ENCODE measurements around the gene SPIRE1. TPM values are rescaled to one million over a fixed set of nuclear protein-coding genes. Genes with fewer than 3 reads are reported as not detected.
"Not testable (repeated sequence)": the region's sequence is repeated elsewhere in the genome, so short reads cannot be mapped to it uniquely, and the experiment has no call there.

The SPIRE1 gene
- total RNA-seq, 6 experiments from 2014 or later, result 22.2 to 33.7 (median 28.2) TPM

- Mint-ChIP-seq H3K9me3 (no peaks in the 10 kb centered on the region), H3K36me3 (ENCODE audit: low read depth) (no peaks in the 10 kb centered on the region), H3K4me3 (no peak overlapping the region), H3K27me3 (ENCODE audit: insufficient read depth) (0 out of 2 replicates have a peak, but pooled peaks cover 2% of the 10 kb centered on the region), H3K27ac (no peak overlapping the region; the same call in 1 of the 2 replicates), H3K4me1 (ENCODE audit: low read depth) (peaks cover 33% of the 10 kb centered on the region)
- no peak for TF ChIP-seq CTCF (IDR thresholded peaks at IDR 0.05)
- DNase-seq, result no peak
Observed at GRCh38 chr18:12417687-12418086, 240.2 kb downstream of the SPIRE1 start.

- no peak for TF ChIP-seq CTCF (IDR thresholded peaks at IDR 0.05)
- H3K4me1 Mint-ChIP-seq (ENCODE audit: low read depth), result peaks cover 30% of the 10 kb centered on the region
- 0 out of 2 replicates have a peak, but pooled peaks cover 2% of the 10 kb centered on the region for H3K27me3 Mint-ChIP-seq (ENCODE audit: insufficient read depth)
- no peak overlapping the region for H3K4me3 Mint-ChIP-seq
- no peaks in the 10 kb centered on the region for H3K36me3 Mint-ChIP-seq (ENCODE audit: low read depth)
- no peak for DNase-seq
- no peaks in the 10 kb centered on the region for H3K9me3 Mint-ChIP-seq
- peak overlapping the region; percentile 87 for H3K27ac Mint-ChIP-seq
Observed at GRCh38 chr18:12416098-12416729, 241.7 kb downstream of the SPIRE1 start.

GRCh38 chr18:12411456-12411855 is 246.5 kb downstream of the SPIRE1 start:
- peaks cover 54% of the 10 kb centered on the region for H3K4me1 Mint-ChIP-seq (ENCODE audit: low read depth)
- H3K27me3 Mint-ChIP-seq (ENCODE audit: insufficient read depth), result no peaks in the 10 kb centered on the region; the same call in 1 of the 2 replicates
- no peak for DNase-seq
- no peak overlapping the region for H3K27ac Mint-ChIP-seq
- H3K36me3 Mint-ChIP-seq (ENCODE audit: low read depth), result peaks cover 12% of the 10 kb centered on the region
- TF ChIP-seq CTCF (IDR thresholded peaks at IDR 0.05), result no peak
- H3K4me3 Mint-ChIP-seq, result no peak overlapping the region
- H3K9me3 Mint-ChIP-seq, result no peaks in the 10 kb centered on the region

- not testable (repeated sequence) for H3K4me3 Mint-ChIP-seq
Observed at GRCh38 chr18:12410747-12411146, 247.2 kb downstream of the SPIRE1 start.

GRCh38 chr18:12410081-12410481 is 247.8 kb downstream of the SPIRE1 start:
- Mint-ChIP-seq H3K27me3 (ENCODE audit: insufficient read depth) (no peaks in the 10 kb centered on the region; the same call in 1 of the 2 replicates), H3K4me3 (no peak overlapping the region; the same call in 1 of the 2 replicates), H3K36me3 (ENCODE audit: low read depth) (peaks cover 12% of the 10 kb centered on the region), H3K4me1 (ENCODE audit: low read depth) (peaks cover 56% of the 10 kb centered on the region), H3K9me3 (no peaks in the 10 kb centered on the region), H3K27ac (no peak overlapping the region; the same call in 1 of the 2 replicates)
- no peak for TF ChIP-seq CTCF (IDR thresholded peaks at IDR 0.05)
- DNase-seq, result no peak

More at GRCh38 chr18:12410747-12411146, 247.2 kb downstream of the SPIRE1 start:
- H3K27ac Mint-ChIP-seq, result peak overlapping the region; percentile 54
- not testable (repeated sequence) for DNase-seq; H3K27me3 Mint-ChIP-seq (ENCODE audit: insufficient read depth); H3K9me3 Mint-ChIP-seq
- peaks cover 55% of the 10 kb centered on the region for H3K4me1 Mint-ChIP-seq (ENCODE audit: low read depth)
- H3K36me3 Mint-ChIP-seq (ENCODE audit: low read depth), result peaks cover 12% of the 10 kb centered on the region

- DNase-seq, result no peak
- H3K4me3 Mint-ChIP-seq, result peak overlapping the region; percentile 61
- peak overlapping the region; percentile 42 for H3K27ac Mint-ChIP-seq
- no peak for TF ChIP-seq CTCF (IDR thresholded peaks at IDR 0.05)
- no peaks in the 10 kb centered on the region; the same call in 1 of the 2 replicates for H3K27me3 Mint-ChIP-seq (ENCODE audit: insufficient read depth)
- peaks cover 12% of the 10 kb centered on the region for H3K36me3 Mint-ChIP-seq (ENCODE audit: low read depth)
- peaks cover 60% of the 10 kb centered on the region for H3K4me1 Mint-ChIP-seq (ENCODE audit: low read depth)
- H3K9me3 Mint-ChIP-seq, result no peaks in the 10 kb centered on the region
Observed at GRCh38 chr18:12409469-12409868, 248.4 kb downstream of the SPIRE1 start.
